VCaP (cell line): ENCODE measurements around the gene NAGPA.

Source experiments
- H3K27ac ChIP-seq: fragments of 450-650 bp; 2 replicates; pipeline ENCODE4 v1.5.1; 2017
- CTCF ChIP-seq: fragments of 450-650 bp; conservative IDR thresholded peaks from 2 replicates; pipeline ENCODE4 v1.5.1; 2017; ENCODE audit warnings: mild to moderate bottlenecking, moderate library complexity

The NAGPA gene

GRCh38 chr16:5065326-5065725, 31.6 kb upstream of the NAGPA start:
- no peak overlapping the region; the same call in 1 of the 2 replicates for H3K27ac ChIP-seq
- TF ChIP-seq CTCF = no peak

- H3K27ac ChIP-seq = no peak overlapping the region
- TF ChIP-seq CTCF = no peak
Observed at GRCh38 chr16:5064915-5065314, 31.2 kb upstream of the NAGPA start.

GRCh38 chr16:5062790-5063765, 29.3 kb upstream of the NAGPA start:
- H3K27ac ChIP-seq = no peak overlapping the region
- TF ChIP-seq CTCF = no peak

GRCh38 chr16:5062051-5062450, 28.3 kb upstream of the NAGPA start:
- no peak overlapping the region for H3K27ac ChIP-seq
- no peak for TF ChIP-seq CTCF

GRCh38 chr16:5060073-5060641, 26.4 kb upstream of the NAGPA start:
- no peak for TF ChIP-seq CTCF
- no peak overlapping the region for H3K27ac ChIP-seq

GRCh38 chr16:5059386-5060072, 25.8 kb upstream of the NAGPA start:
- no peak overlapping the region for H3K27ac ChIP-seq
- no peak for TF ChIP-seq CTCF

- no peak for TF ChIP-seq CTCF
- H3K27ac ChIP-seq = no peak overlapping the region
Observed at GRCh38 chr16:5058476-5058875, 24.7 kb upstream of the NAGPA start.
